Measurements from ENCODE around the gene BTBD19. TPM values are rescaled to one million over a fixed set of nuclear protein-coding genes. Genes with fewer than 3 reads are reported as not detected.

Gene BTBD19
- total and polyA plus RNA-seq, 2 donors (not counting 1 experiment from before 2014, with no cell fraction given): 0.75 to 2.3 TPM

- no peak for ATAC-seq (ENCODE audit: low read depth)
- Histone ChIP-seq H3K36me3 (replicated peaks in 1 of 2; ENCODE audit: control extremely low read depth in 1 of 2, control insufficient read depth in 1 of 2, extremely low read depth in 1 of 2, insufficient read depth in 2 of 2, low read length in 1 of 2) (peaks cover 0 to 12% of the 10 kb centered on the region in 2 experiments), H3K4me3 (ENCODE audit: control extremely low read depth in 1 of 5, extremely low read depth in 1 of 5, insufficient read depth in 1 of 5, low read depth in 2 of 5, low read length in 4 of 5) (no peak overlapping the region), H2AFZ (ENCODE audit: insufficient read depth, low read depth, low read length, poor library complexity, severe bottlenecking) (no peak overlapping the region), H3K27me3 (replicated peaks in 1 of 4; ENCODE audit: control extremely low read depth in 1 of 4, control insufficient read depth in 3 of 4, insufficient read depth in 4 of 4, low read length in 3 of 4) (no peaks in the 10 kb centered on the region), H3K9ac (ENCODE audit: low read length) (no peak overlapping the region), H3K4me2 (replicated peaks; ENCODE audit: low read depth, low read length, poor library complexity, severe bottlenecking) (no peak overlapping the region), H3K79me2 (ENCODE audit: control insufficient read depth, insufficient read depth, low read length) (no peaks in the 10 kb centered on the region), H3K4me1 (ENCODE audit: control insufficient read depth in 2 of 2, insufficient read depth in 2 of 2, low read length in 2 of 2) (peaks cover 3% of the 10 kb centered on the region in 2 donors), H3K9me3 (ENCODE audit: control extremely low read depth in 1 of 3, control insufficient read depth in 2 of 3, insufficient read depth in 1 of 3, low read length in 2 of 3) (no peaks in the 10 kb centered on the region), H4K20me1 (ENCODE audit: control insufficient read depth, insufficient read depth, low read length, poor library complexity, severe bottlenecking) (no peaks in the 10 kb centered on the region), H3K27ac (ENCODE audit: low read length in 2 of 2) (no peak overlapping the region)
- TF ChIP-seq EZH2 (IDR thresholded peaks at IDR 0.05; ENCODE audit: borderline replicate concordance, insufficient read depth, low read depth, low read length, poor library complexity, severe bottlenecking): no peak
- TF ChIP-seq CTCF (IDR thresholded peaks at IDR 0.05): no peak
- Mint-ChIP-seq H3K27ac (no peak overlapping the region), H3K9me3 (ENCODE audit: insufficient read depth) (no peaks in the 10 kb centered on the region), H3K4me3 (no peak overlapping the region), H3K27me3 (no peaks in the 10 kb centered on the region), H3K4me1 (peaks cover 7% of the 10 kb centered on the region)
- ChIA-PET CTCF (interaction anchor here (1.0 kb wide), 1 partner anchor 53 kb away, joined by 3 read pairs; the partner anchor contains the start of gene PLK3), POLR2A (interaction anchor here (0.5 to 0.7 kb wide), 2 partner anchors 34 to 37 kb away, joined by 3 read pairs; no protein-coding TSS in a partner anchor)
- no peak for DNase-seq
- 100% methylated on average over 2 of the region's 6 CpGs for WGBS (ENCODE audit: insufficient coverage)
- intact Hi-C loops (cut with micrococcal nuclease): no loop called here
Observed at GRCh38 chr1:44853201-44853600, 44.9 kb downstream of the BTBD19 start.

GRCh38 chr1:44854970-44855369 lies 46.6 kb downstream of the BTBD19 start:
- H3K4me2 ChIP-seq (replicated peaks; ENCODE audit: low read depth, low read length, poor library complexity, severe bottlenecking): no peak overlapping the region
- no peak for ATAC-seq (ENCODE audit: low read depth)
- no peaks in the 10 kb centered on the region for H3K27me3 Mint-ChIP-seq
- H3K36me3 ChIP-seq (replicated peaks in 1 of 2; ENCODE audit: control extremely low read depth in 1 of 2, control insufficient read depth in 1 of 2, extremely low read depth in 1 of 2, insufficient read depth in 2 of 2, low read length in 1 of 2): peaks cover 0 to 8% of the 10 kb centered on the region in 2 experiments
- H3K9me3 Mint-ChIP-seq (ENCODE audit: insufficient read depth): no peaks in the 10 kb centered on the region
- H3K4me1 Mint-ChIP-seq: peaks cover 8% of the 10 kb centered on the region
- POLR2A ChIA-PET: no interaction called here
- peaks cover 6 to 7% of the 10 kb centered on the region in 2 donors for H3K4me1 ChIP-seq (ENCODE audit: control insufficient read depth in 2 of 2, insufficient read depth in 2 of 2, low read length in 2 of 2)
- no peak overlapping the region for H3K9ac ChIP-seq (ENCODE audit: low read length)
- H3K4me3 Mint-ChIP-seq: no peak overlapping the region
- no peaks in the 10 kb centered on the region for H3K79me2 ChIP-seq (ENCODE audit: control insufficient read depth, insufficient read depth, low read length)
- CTCF ChIA-PET: no interaction called here
- DNase-seq: no peak
- no peak overlapping the region for H2AFZ ChIP-seq (ENCODE audit: insufficient read depth, low read depth, low read length, poor library complexity, severe bottlenecking)
- no peaks in the 10 kb centered on the region for H4K20me1 ChIP-seq (ENCODE audit: control insufficient read depth, insufficient read depth, low read length, poor library complexity, severe bottlenecking)
- intact Hi-C loops (cut with micrococcal nuclease): no loop called here
- no peaks in the 10 kb centered on the region for H3K9me3 ChIP-seq (ENCODE audit: control extremely low read depth in 1 of 3, control insufficient read depth in 2 of 3, insufficient read depth in 1 of 3, low read length in 2 of 3)
- H3K27ac Mint-ChIP-seq: no peak overlapping the region
- no peaks in the 10 kb centered on the region for H3K27me3 ChIP-seq (replicated peaks in 1 of 4; ENCODE audit: control extremely low read depth in 1 of 4, control insufficient read depth in 3 of 4, insufficient read depth in 4 of 4, low read length in 3 of 4)
- 86% methylated on average over 1 of the region's 1 CpG for WGBS (ENCODE audit: insufficient coverage)
- H3K4me3 ChIP-seq (ENCODE audit: control extremely low read depth in 1 of 5, extremely low read depth in 1 of 5, insufficient read depth in 1 of 5, low read depth in 2 of 5, low read length in 4 of 5): no peak overlapping the region
- no peak overlapping the region for H3K27ac ChIP-seq (ENCODE audit: low read length in 2 of 2)
- no peak for TF ChIP-seq EZH2 (IDR thresholded peaks at IDR 0.05; ENCODE audit: borderline replicate concordance, insufficient read depth, low read depth, low read length, poor library complexity, severe bottlenecking)
- no peak for TF ChIP-seq CTCF (IDR thresholded peaks at IDR 0.05)
